ENCODE results near the gene SCN1A.
A peak's percentile ranks its signal among the peaks of the same experiment; 100 is the strongest.
"Not testable (repeated sequence)": the region's sequence is repeated elsewhere in the genome, so short reads cannot be mapped to it uniquely, and the experiment has no call there.

Gene SCN1A

DNA sequence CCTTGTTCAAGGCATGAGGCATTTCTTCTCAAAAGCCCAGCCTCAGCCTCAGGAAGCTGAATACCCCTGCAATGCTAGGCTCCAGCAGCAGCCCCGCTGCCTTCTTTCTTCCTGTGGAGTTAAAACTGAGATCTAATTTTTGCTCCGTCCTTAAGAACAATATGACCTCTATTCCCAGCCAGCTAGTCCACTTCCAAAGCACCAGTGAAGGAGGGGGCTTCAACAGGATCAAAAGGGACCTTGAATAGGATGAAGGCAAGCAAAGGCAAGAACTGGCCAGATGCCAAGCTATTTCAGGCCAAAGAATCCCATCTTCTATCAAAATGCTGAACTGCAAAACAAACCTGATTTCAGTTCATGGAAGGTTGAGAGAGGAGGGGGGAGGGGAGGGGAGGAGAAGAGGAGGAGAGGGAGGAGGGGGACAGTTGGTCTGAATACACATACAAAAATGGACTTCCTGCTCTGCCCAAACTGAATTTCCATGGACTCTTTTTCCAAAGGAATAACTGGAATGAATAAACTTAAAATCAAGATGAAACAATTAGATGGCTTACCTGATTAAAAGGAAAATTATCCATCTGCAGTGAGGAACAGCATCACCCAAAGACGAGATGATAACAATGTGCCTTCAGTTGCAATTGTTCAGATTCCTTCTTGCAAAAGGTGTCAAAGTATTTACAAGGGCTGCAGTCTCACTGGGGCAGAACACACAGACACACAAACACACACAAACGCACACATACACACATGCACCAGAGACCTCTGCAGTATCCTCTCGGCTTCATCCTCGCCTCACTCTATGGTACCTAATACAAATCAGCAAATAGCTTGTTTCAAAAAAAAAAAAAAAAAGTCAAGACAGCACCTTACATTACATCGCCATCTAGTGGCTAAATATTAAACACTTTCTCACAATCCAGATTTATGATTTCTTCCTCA is at the start of gene SCN1A:
SCN1A (minus strand) TSS at position 804 of the 939 bp plus-strand sequence. CDS start 54,399 bp downstream, outside the sequence.
- peak; percentile 34 for DNase-seq

DNA sequence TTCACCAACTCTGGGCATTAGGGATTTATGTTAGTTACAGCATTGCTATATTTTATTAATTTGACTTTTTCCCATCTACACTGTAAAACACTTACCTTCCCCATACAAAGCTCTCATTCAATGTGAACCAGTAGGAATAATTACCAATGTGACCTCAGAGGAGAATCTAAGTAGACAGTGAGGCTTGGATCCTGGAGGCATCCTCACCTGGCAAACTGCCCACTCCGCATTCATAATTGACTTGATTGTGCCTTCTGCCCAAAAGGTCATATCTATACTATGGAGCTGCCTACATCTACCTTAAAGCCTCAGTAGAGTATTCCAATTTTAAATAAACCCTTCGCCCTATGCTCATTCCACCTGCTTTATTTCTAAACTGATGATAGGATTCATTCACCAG is 45.4 kb upstream of the SCN1A start:
- DNase-seq, result no peak

DNA sequence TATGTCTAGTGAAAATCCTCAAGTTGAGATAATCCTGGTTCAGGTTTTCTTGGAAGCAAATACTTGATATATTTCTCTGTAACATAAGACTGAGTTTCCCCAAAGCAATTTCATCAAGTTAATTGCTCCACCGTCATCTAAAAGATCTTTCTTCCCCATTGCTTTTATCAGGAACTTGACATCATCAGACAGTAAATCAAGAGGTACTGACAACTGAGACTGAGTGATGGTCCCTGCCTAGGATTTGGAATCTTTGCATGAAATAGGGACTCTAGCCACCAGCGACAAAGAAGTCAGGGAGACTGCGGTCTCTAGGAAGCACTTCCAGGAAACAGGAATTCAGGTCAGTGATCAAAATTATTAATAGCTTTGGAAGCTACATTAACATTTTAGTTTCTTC is 43.4 kb upstream of the SCN1A start:
- DNase-seq, result no peak

DNA sequence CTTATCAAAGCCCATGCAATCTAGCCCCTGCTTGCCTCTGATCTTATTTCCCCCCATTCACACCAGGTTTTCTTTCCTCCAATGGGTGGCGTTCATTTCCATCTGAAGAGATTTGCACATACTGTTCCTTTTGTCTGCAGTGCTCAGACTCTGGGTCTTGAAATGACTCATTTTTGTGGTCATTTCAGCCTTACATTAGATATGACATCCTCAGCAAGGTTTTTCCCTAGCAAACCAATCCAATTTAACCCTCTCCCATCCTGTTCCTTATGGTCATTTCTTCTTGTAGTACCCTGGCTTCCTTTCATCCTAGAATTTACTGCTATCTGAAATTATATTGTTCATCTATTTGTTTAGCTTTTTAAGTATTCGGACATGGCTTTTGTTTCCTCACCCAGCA is 42.5 kb upstream of the SCN1A start:
- no peak for DNase-seq

GRCh38 chr2:166167449-166167848 is 39.6 kb upstream of the SCN1A start:
- no peak for DNase-seq

DNA sequence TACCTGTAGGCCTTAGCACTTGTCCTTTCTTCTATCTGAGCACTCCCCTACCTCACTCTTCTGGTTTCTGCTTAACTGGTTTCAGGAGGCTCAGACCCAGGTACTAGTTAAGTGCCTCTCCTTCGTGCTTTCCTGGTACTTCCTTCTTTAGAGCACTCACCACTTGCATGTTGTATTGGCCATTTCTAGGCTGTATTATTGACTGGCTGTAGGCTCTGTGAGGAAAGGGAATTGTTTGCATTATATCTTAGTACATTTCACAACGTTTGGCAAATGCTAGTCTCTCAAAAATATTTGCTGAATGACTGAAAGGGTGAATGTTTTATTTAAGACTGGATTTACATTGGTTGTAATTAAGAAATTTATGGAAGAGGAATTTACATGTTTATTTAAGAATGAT is 36.0 kb upstream of the SCN1A start:
- no peak for DNase-seq

DNA sequence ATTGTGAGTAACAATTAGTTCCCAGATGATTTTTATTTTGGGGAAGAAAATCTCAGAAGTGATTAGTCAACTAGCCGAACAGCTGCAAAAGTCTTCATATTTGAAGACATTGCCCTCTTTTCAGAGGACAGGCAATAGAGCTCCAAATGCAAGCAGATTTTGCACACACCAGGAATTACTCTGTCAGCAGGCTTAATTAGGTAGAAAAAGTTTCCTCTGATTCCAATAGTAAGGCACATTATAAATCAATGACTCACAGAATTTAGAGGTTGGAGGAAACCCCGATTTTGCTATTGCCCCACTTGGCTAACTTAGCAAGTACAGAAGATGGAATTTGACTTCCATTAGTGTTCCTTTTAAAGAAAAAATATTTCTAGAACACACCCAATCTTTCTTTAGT is 30.7 kb upstream of the SCN1A start:
- DNase-seq, result no peak

- no peak for DNase-seq
Measured at GRCh38 chr2:166157578-166157977, 29.8 kb upstream of the SCN1A start.

- no peak for DNase-seq
Measured at GRCh38 chr2:166156985-166157490, 29.2 kb upstream of the SCN1A start.

DNA sequence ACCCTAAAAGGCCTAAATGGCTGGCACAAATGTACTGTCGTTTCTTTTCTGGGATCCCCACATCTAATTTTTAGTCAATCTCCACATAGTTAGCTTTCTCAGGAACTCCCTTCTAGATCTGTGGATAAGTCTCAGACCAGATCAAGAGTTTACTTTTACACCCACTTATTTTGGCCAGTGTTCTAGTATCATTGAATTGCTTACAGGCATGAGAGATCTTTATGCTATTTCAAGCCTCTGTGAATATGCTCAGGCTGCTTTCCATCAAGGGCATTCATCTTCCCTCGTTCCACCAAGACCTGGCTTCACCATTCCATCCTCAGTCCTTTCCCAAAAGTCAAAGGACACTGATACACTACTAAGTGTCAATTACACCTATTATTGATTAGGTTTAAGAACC is 27.8 kb upstream of the SCN1A start:
- no peak for DNase-seq

DNA sequence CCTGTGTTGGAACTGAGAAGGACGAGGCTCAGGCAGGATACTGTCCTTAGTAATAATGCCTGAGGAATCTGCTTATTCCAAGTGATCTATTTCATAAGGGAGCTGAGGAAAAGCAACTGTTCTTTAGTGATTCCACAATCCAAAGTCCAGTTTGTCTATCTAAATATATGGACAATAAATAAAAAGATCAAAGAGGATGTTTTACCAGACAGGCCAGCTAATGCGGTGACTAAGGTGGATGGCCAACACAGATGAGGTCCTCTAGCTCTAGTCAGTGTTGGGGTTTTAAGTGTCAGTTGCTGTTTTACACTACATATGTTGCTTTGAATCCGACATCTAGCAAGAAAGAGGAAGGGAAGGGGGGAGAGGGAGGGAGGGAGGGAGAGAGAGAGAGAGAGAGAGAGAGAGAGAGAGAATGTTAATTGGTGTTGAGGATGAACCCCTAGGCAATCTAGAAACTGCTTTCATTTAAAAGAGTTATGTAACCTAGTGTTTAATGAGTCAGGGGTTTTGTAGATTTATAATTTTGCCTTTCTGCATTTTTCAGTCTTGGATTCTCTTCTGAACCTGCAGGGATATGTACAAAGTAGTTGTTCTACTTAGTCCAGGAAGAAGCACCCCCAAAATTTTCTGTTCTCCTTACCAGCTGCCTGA is 27.0 kb upstream of the SCN1A start:
- no peak for DNase-seq

GRCh38 chr2:166152064-166152463 is 24.2 kb upstream of the SCN1A start:
- DNase-seq, result no peak

- DNase-seq, result no peak
Measured at GRCh38 chr2:166148500-166149400, 20.9 kb upstream of the SCN1A start.

- DNase-seq, result no peak
Measured at GRCh38 chr2:166147883-166148282, 20.1 kb upstream of the SCN1A start.

DNA sequence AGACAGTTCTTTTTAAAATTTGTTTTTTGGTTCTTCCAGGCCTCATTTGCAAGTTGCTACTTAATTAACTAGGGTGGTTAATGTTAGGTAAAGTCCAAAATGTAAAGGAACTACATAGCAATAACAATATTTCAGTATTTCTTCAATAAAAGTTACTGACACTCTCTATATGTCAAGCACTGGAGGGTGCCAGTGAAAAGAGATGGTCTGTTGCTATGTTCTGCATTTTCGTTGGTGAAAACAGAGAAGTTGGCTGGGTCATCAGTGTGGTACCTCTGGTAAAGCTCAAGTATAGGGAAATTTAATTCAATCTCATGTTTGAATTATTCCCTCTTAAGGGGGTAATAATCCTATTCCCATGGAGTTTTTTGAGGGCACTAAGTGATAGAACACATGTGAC is 16.3 kb upstream of the SCN1A start:
- no peak for DNase-seq

DNA sequence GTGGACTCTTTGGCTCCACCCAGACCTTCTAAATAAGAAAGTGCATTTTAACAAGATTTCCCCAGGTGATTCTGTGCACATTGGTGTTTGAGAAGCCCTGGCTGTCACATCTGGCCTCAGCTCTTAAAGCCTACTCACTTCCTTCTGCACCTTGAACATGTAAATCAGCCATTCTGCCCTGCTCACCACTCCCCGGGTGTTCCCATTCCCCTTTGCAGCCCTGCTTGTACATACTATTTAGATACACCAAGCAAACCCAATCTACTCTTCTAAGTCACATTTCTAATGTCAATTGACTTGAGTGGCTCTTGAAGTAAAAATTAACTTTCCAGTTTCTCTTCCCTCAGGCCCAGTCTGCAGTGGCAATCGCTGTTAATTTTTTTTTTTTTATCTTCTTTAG is 13.1 kb upstream of the SCN1A start:
- DNase-seq, result no peak

DNA sequence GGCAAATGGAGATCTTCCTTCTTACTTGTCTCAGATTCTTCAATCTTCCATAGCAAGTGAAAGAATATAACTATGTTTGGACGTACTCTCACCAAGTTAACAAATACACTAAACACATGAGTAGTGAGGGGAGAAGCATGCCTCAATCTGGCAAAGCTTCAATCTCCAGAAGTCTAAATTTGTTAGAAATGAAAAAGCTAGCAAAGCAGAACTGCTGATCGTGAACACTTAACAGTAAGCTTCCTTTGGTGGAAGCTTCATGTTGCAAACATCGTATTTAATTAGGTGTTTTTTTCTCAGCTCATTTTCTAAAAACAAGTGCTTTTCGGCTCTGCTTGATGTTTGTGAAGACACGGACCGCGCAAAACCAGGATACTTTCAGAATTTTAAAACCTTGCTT is 12.7 kb upstream of the SCN1A start:
- DNase-seq, result no peak

GRCh38 chr2:166139479-166139878 is 11.7 kb upstream of the SCN1A start:
- DNase-seq, result not testable (repeated sequence)

DNA sequence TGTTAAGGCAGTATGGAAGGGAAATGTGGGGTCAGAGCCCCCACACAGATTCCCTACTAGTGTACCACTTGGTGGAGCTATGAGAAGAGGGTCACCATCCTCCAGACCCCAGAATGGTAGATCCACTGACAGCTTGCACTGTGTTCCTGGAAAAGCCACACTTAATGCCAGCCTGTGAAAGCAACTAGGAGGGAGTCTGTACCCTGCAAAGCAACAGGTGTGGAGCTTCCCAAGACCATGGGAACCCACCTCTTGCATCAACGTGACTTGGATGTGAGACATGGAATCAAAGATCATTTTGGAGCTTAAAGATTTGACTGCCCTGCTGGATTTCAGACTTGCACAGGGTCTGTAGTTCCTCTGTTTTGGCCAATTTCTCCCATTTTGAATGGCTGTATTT is 10.8 kb upstream of the SCN1A start:
- DNase-seq, result no peak

DNA sequence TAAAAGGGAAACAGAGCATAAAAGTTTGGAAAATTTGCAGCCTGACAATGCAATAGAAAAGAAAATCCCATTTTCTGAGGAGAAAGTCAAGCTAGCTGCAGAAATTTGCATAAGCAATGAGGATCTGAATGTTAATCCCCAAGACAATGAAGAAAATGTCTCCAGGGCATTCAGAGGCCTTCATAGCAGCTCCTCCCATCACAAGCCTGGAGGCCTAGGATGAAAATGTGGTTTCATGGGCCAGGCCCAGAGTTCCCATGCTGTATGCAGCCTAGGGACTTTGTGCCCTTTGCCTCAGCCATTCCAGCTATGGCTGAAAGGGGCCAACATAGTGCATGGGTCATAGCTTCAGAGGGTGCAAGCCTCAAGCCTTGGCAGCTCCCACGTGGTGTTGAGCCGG is 10.3 kb upstream of the SCN1A start:
- DNase-seq, result no peak

DNA sequence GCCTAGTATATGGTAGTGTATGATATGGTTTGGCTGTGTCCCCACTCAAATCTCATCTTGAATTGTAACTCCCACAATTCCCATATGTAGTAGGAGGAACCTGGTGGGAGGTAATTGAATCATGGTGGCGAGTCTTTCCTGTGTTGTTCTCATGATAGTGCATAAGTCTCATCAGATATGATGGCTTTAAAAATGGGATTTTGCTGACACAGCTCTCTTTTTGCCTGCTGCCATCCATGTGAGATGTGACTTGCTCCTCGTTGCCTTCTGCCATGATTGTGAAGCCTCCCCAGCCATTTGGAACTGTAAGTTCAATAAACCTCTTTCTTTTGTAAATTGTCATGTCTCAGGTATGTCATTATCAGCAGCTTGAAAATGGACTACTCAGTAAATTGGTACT is 9.5 kb upstream of the SCN1A start:
- DNase-seq, result no peak

GRCh38 chr2:166135849-166136258 is 8.0 kb upstream of the SCN1A start:
- DNase-seq, result no peak

All from CD4-positive, alpha-beta T cell treated with Interleukin-12 subunit alpha and Interleukin-12 subunit beta, for 1 hour (primary cell).